Mononuclear cell (primary cell): Measurements from ENCODE around the gene NBEAL1. TPM values are rescaled to one million over a fixed set of nuclear protein-coding genes. Genes with fewer than 3 reads are reported as not detected.
"Not testable (repeated sequence)": the region's sequence is repeated elsewhere in the genome, so short reads cannot be mapped to it uniquely, and the experiment has no call there.

Experiments
- H3K27me3 ChIP-seq: 2 replicates; pipeline ENCODE4 v1.6.0; 2011; ENCODE audit warnings: low read length, control low read depth; ENCODE audit not compliant: insufficient read depth
- H3K4me1 ChIP-seq: 2 replicates; pipeline ENCODE4 v1.5.1; 2011; ENCODE audit warnings: mild to moderate bottlenecking, low read length, control low read depth; ENCODE audit not compliant: insufficient read depth
- H3K4me3 ChIP-seq: 2 replicates; pipeline ENCODE4 v1.5.1; 2011; ENCODE audit warnings: mild to moderate bottlenecking, low read length, moderate library complexity
- H3K9me3 ChIP-seq: 2 replicates; pipeline ENCODE4 v1.5.1; 2011; ENCODE audit warnings: low read depth, mild to moderate bottlenecking, control low read depth, low read length
- total RNA-seq: library from RNA; depleted of rRNA; stranded (reverse); fragments of >200 nt; gene quantifications from one replicate; pipeline ENCODE4 v1.2.3, GENCODE V29; 2012

The NBEAL1 gene
- total RNA-seq, 1 donor: 8.4 TPM

DNA sequence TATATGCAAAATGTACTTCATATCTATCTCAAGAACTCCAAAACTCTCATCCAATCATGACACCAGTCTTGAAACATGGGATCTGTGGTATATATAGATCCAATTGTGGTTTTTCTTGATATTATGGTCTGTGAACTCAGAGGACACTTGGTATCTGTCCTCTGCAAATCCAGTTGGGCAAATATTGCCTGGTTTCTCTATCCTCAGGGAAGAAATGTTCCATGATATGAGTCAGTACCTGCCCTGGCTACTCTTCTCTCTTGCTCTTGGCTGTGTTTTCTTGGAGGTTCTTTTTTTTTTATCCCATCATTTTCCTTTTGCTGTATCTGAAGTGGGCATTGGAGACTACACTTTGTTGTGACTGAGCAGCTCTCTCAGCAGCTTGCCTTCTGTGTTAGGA lies 10.9 kb downstream of the NBEAL1 start:
- H3K4me3 ChIP-seq: no peak overlapping the region
- no peaks in the 10 kb centered on the region for H3K4me1 ChIP-seq
- H3K27me3 ChIP-seq: no peaks in the 10 kb centered on the region
- H3K9me3 ChIP-seq: no peaks in the 10 kb centered on the region

DNA sequence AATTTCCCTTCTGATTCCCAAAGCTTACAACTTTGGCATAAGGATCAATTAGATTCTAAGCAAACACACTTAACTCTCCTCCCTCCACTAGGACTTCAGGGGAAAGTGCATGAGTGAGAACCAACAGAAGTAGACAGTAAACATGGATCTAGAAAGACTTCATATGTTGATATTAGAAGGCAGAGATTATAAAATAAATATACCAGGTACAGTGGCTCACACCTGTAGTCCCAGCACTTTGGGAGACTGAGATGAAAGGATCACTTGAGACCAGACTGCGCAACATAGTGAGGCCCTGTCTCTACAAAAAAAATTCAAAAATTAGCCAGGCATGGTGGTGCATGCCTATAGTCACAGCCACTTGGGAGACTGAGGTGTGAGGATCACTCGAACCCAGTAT lies 15.9 kb downstream of the NBEAL1 start:
- H3K4me1 ChIP-seq: no peaks in the 10 kb centered on the region
- no peak overlapping the region for H3K4me3 ChIP-seq
- H3K9me3 ChIP-seq: no peaks in the 10 kb centered on the region
- no peaks in the 10 kb centered on the region for H3K27me3 ChIP-seq

DNA sequence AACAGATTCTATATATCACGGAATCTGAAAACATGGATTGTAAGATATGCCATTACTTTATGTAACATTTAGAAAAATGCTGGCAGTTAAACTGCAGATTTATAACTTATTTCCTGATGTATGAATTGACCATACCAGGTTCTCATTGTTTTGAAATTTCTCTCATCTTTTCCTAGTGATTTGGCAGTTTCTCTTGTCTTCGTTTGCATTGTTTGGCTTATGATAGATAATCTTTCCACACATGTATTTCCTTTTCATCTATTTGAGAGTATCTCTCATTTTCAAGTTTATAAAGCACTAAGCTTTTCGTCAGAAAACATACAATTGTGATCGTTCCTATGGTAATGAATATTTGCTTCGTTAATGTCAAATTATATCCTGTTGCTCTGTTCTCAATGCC lies 16.3 kb downstream of the NBEAL1 start:
- no peaks in the 10 kb centered on the region for H3K9me3 ChIP-seq
- H3K4me3 ChIP-seq: no peak overlapping the region

DNA sequence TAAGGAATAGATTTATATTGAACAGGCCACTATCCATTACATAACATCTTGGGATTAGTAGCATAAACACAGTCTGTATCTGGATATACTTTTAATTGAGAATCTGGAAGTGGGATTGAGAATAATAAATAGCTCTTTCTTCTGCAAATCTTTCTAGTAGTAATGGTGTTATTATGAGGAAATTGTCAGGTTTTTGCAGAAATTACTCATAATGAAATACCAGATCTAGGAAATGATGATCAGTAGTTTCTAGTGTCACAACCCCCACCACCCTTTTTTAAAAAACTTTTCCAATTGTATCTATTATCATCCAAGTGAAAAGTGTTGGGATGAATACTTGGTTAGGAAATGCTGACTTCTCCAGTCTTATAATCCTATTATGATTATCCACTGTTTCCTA lies 18.7 kb downstream of the NBEAL1 start:
- Histone ChIP-seq H3K27me3 (no peaks in the 10 kb centered on the region), H3K4me1 (no peaks in the 10 kb centered on the region), H3K9me3 (no peaks in the 10 kb centered on the region), H3K4me3 (no peak overlapping the region)

More for the DNA sequence above, 16.3 kb downstream of the NBEAL1 start:
- H3K4me1 ChIP-seq: no peaks in the 10 kb centered on the region
- no peaks in the 10 kb centered on the region for H3K27me3 ChIP-seq

DNA sequence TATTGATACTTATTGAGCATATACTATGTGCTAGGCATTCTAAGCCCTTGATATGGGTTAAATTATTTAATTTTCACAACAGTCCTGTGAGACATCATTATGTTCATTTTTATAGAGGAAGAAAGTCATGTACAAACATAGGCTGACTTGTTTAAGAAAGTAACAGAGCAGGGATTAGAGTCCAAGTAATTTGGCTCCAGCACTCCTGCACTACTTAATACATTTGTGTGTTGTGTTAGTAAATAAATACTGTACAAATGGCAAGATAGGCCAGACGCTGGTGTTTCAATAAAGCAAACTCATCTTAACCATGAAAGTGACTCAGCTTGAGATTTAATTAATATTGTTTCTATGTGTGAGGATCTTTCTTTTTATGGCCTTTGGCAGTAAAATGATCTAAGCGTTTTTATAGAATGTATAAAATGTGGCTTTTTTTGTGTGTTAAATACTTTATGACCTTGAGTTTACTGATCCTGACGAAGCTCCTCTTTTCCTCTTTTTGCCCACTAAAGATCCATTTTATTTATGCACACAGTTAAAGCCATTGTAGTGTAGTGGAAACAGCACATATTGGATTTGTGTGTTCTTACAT lies 21.3 kb downstream of the NBEAL1 start:
- no peaks in the 10 kb centered on the region for H3K27me3 ChIP-seq
- no peaks in the 10 kb centered on the region for H3K4me1 ChIP-seq
- H3K4me3 ChIP-seq: no peak overlapping the region
- no peaks in the 10 kb centered on the region for H3K9me3 ChIP-seq

DNA sequence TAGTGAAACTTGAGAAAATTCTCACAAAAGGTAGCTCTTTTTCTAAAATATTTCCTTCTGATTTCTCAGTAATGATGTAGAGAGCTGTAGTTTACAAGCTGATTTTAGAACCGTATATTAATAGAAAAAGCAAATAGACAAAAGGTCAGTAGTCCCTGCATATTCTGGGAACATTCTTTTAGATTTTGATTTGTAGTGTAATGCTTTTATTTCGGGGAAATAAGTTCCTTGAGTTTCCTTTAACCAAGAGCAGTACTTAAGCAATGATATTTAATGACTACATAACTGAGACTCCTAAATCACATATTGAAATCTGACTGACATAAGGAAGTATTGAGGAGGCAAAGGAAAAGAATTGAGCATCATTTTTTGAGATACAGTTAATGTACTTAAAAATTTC lies 22.4 kb downstream of the NBEAL1 start:
- no peaks in the 10 kb centered on the region for H3K27me3 ChIP-seq

DNA sequence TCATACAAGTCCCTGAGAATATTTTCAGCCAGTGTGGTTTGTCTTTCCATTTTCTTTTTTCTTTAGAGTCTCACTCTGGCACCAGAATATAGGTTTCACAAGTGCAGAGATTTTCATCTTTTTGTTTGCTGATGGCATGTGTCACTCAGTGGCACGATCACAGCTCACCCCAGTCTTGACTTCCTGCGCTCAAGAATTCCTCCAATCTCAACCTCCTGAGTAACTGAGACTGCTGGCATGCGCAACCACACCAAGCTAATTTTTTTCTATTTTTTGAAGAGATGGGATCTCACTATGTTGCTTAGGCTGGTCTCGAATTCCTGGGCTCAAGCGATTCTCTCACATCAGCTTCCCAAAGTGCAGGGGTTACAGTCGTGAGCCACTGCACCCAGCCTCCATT lies 23.9 kb downstream of the NBEAL1 start:
- H3K4me1 ChIP-seq: no peaks in the 10 kb centered on the region
- no peak overlapping the region for H3K4me3 ChIP-seq
- no peaks in the 10 kb centered on the region for H3K9me3 ChIP-seq
- H3K27me3 ChIP-seq: no peaks in the 10 kb centered on the region

More for the DNA sequence above, 22.4 kb downstream of the NBEAL1 start:
- Histone ChIP-seq H3K9me3 (no peaks in the 10 kb centered on the region), H3K4me1 (no peaks in the 10 kb centered on the region), H3K4me3 (no peak overlapping the region)

DNA sequence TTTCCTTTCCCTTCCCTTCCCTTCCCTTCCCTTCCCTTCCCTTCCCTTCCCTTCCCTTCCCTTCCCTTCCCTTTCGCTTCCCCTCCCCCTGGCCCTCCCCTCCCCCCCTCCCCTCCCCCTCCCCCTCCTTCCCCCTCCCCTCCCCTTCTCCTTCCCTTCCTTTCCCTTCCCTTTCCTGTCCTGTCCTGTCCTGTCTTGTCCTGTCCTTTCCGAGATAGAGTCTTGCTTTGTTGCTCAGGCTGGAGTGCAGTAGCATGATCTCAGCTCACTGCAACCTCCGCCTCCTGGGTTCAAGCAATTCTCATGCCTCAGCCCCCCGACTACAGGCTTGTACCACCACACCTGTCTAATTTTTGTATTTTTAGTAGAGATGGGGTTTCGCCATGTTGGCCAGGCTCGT lies 24.5 kb downstream of the NBEAL1 start:
- not testable (repeated sequence) for H3K4me1 ChIP-seq, H3K27me3 ChIP-seq, H3K4me3 ChIP-seq, H3K9me3 ChIP-seq

DNA sequence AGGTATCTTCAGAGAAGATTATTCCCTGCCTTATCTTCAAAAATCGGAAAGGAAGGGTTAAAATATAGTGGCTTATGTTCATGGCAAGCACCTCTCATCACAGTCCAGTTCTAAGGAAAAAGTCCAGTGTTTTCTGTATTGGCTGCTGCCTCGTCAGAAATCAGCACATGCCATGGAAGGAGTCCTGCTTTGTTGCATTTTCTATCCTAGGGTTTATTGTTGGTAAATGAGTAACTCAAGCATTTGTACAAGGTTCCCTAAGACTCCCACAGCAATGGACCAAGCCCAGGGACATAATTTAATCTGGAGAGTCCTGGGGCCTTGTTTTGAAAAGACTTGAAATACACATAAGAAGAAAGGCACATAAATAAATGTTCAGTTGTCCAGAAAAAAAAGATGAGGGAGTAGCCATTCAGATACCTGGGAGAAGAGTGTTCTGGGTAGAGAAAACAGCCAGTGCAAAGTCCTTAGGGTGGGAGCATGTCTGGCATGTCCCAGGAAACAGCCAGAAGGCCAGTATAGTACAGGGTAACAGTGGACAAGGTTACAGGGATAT lies 26.4 kb downstream of the NBEAL1 start:
- Histone ChIP-seq H3K4me3 (no peak overlapping the region), H3K27me3 (no peaks in the 10 kb centered on the region), H3K9me3 (no peaks in the 10 kb centered on the region)

DNA sequence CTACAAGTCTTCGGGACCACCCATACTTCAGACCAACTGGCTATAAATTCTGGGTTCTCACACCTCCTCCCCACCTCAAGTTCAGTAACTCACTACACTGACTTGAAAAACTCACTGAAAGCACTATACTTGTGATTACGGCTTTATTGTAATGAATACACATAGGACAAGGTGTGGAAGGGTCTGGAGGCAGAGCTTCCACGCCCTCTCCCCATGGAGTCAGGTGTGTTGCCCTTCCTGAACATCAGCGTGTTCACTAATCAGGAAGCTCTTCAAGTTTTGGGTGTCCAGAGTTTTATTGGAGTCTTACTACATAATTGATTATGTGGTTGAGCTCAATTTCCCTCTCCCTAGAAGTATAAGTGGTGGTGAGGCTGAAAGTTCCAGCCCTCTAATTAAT lies 27.5 kb downstream of the NBEAL1 start:
- no peaks in the 10 kb centered on the region for H3K4me1 ChIP-seq
- no peak overlapping the region for H3K4me3 ChIP-seq
- H3K9me3 ChIP-seq: no peaks in the 10 kb centered on the region
- H3K27me3 ChIP-seq: no peaks in the 10 kb centered on the region

More for the DNA sequence above, 26.4 kb downstream of the NBEAL1 start:
- H3K4me1 ChIP-seq: no peaks in the 10 kb centered on the region

DNA sequence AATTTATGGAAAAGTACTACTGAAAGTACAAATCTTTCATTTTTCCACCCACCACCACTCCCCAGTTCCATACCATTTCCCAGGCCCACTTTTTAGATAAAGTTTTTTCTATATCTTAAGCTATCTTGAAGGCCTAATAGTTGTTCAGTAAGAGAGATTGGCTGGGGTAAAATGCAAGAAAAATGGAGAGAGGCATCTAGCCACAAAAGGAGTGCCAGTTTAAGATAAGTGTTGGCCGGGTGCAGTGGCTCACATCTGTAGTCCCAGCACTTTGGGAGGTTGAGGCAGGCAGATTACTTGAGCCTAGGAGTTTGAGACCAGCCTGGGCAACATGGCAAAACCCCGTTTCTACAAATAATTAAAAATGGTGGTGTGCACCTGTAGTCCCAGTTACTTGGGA lies 28.6 kb downstream of the NBEAL1 start:
- Histone ChIP-seq H3K9me3 (no peaks in the 10 kb centered on the region), H3K4me3 (no peak overlapping the region)

DNA sequence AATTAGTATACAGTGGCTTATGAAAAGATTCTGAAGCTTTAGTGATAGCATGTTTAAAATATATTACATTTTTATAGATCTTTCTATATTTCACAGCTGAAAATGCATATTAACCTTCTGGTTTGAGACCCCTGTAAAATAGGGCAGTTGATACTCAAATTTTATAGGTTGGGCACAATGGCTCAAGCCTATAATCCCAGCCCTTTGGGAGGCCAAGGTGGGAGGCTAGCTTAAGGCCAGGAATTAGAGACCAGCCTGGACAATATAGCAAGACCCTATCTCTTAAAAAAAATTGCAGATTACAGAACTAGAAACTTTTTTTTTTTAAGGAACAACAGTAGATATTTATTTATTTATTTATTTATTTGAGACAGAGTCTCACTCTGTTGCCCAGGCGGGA lies 31.2 kb downstream of the NBEAL1 start:
- Histone ChIP-seq H3K9me3 (no peaks in the 10 kb centered on the region), H3K4me3 (no peak overlapping the region), H3K27me3 (no peaks in the 10 kb centered on the region), H3K4me1 (no peaks in the 10 kb centered on the region)

More for the DNA sequence above, 28.6 kb downstream of the NBEAL1 start:
- no peaks in the 10 kb centered on the region for H3K4me1 ChIP-seq
- no peaks in the 10 kb centered on the region for H3K27me3 ChIP-seq

DNA sequence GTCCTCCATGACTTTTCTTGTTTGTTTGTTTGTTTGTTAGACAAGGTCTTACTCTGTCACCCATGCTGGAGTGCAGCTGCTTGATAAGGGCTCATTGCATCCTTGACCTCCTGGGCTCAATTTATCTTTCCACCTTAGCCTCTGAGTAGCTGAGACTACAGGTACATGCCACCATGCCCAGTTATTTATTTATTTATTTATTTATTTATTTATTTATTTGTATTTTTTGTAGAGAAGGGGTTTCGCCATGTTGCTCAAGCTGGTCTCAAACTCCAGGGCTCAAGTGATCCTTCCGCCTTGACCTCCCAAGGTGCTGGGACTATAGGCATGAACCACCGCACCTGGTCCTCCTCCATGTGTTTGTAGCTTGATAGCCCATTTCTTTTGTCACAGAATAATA lies 37.9 kb downstream of the NBEAL1 start:
- H3K9me3 ChIP-seq: no peaks in the 10 kb centered on the region
- no peaks in the 10 kb centered on the region for H3K27me3 ChIP-seq

DNA sequence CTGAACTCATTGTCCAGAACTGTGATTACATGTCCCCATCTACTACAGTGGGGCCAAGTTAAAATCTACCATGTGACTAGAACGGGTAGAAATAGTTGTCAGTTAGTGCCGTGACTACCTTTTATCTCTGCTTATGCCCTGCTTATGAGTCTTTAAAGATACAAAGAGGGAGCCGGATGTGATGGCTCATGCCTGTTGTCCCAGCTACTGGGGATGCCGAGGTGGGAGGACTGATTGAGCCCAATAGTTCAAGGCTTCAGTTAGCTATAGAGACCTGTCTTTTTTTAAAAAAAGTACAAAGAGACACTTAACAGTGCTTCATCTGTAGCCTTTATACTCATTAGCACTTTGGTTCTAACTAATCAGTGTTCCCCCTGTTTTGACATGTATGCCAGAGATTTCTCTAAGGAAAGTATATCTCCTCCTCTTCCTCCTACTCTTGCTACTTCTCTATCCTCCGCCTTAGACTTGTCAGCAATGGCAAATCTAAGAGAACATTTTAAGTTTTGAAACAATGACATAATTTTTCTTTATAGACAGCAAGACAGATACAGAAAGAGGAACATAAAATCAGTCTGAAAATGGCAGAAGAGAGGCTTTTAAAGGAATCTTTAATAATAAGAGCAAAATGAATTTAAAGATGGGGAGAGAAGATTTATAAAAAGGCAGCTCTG lies 45.0 kb downstream of the NBEAL1 start:
- H3K4me1 ChIP-seq: no peaks in the 10 kb centered on the region
- no peak overlapping the region for H3K4me3 ChIP-seq
- no peaks in the 10 kb centered on the region for H3K27me3 ChIP-seq
- no peaks in the 10 kb centered on the region for H3K9me3 ChIP-seq

More for the DNA sequence above, 37.9 kb downstream of the NBEAL1 start:
- Histone ChIP-seq H3K4me1 (no peaks in the 10 kb centered on the region), H3K4me3 (no peak overlapping the region)

DNA sequence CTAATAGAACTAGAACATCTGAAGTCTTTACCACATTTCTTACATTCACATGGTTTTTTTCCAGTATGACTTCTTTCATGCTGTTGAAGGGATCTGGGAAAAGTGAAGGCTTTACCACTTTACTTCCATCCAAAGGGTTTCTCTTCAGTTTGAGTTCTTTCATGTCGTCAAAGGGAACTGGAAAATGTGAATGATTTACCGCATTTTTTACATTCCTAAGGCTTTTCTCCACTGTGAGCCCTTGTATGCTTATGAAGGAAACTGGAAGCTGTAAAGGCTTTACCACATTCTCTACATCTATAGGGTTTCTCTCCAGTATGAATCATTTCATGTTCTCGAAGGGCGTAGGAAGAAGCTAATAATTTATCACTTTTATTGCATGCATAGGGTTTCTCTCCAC lies 46.7 kb downstream of the NBEAL1 start:
- Histone ChIP-seq H3K4me1 (no peaks in the 10 kb centered on the region), H3K9me3 (no peaks in the 10 kb centered on the region), H3K27me3 (no peaks in the 10 kb centered on the region), H3K4me3 (no peak overlapping the region)

DNA sequence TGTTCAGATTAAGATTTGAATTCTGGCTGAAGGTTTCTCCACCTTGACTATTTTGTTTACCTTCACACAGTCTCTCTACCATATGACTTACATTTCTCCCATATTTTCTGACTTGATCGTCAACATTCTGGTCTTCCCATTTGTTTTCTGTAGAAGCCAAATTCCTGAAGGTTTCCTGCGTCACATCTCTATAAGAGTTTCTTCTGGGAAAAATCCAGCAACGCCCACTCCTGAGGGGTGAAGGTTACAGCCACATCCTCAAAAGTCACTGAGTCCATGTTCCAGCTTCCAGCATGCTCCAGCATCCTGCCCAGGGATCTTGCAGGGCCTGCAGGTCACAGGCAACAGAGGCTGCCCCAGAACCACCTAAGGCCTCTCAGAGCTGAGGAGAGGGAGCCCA lies 47.5 kb downstream of the NBEAL1 start:
- H3K27me3 ChIP-seq: no peaks in the 10 kb centered on the region
- H3K9me3 ChIP-seq: no peaks in the 10 kb centered on the region
- H3K4me1 ChIP-seq: no peaks in the 10 kb centered on the region
- H3K4me3 ChIP-seq: no peak overlapping the region
